ENCODE data around the gene DNAH7.

DNA sequence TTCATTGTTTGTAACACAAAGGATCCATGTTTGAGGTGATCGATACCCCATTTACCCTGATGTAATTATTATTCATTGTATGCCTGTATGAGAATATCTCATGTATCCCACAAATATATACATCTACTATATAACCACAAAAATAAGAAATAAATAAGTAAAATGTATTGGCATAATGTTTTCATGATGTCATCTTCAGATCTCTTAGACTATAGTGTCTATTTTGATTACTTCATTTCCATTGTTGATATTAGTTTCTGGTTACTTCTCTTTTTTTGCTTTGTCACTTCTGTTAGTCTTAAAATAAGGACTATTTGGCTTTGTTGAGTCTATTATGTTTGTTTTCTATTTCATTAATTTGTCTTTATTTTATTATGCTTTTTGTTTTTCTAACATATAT lies 301.9 kb downstream of the DNAH7 start:
- no peak for TF ChIP-seq POLR2A (IDR thresholded peaks at IDR 0.05)
- TF ChIP-seq, protein P1, sequence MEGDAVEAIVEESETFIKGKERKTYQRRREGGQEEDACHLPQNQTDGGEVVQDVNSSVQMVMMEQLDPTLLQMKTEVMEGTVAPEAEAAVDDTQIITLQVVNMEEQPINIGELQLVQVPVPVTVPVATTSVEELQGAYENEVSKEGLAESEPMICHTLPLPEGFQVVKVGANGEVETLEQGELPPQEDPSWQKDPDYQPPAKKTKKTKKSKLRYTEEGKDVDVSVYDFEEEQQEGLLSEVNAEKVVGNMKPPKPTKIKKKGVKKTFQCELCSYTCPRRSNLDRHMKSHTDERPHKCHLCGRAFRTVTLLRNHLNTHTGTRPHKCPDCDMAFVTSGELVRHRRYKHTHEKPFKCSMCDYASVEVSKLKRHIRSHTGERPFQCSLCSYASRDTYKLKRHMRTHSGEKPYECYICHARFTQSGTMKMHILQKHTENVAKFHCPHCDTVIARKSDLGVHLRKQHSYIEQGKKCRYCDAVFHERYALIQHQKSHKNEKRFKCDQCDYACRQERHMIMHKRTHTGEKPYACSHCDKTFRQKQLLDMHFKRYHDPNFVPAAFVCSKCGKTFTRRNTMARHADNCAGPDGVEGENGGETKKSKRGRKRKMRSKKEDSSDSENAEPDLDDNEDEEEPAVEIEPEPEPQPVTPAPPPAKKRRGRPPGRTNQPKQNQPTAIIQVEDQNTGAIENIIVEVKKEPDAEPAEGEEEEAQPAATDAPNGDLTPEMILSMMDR (IDR thresholded peaks at IDR 0.05) = no peak
- TF ChIP-seq POLR2AphosphoS5 (IDR thresholded peaks at IDR 0.05) = no peak
- TF ChIP-seq EP300 (IDR thresholded peaks at IDR 0.05) = no peak
